Measurements from ENCODE around the gene LRCH4. TPM values are rescaled to one million over a fixed set of nuclear protein-coding genes. Genes with fewer than 3 reads are reported as not detected.

The LRCH4 gene
- polyA plus RNA-seq, 1 experiment = 20.0 TPM

Small RNA genes lying within 50 kb of the gene (small RNA-seq; reads per million reads assigned to genes)
- gene RN7SL416P (ENCODE audit: insufficient read length, low read depth, low replicate concordance) (not detected), gene SAP25 (ENCODE audit: insufficient read length, low read depth, low replicate concordance) (not detected)

Other genes starting within 250 kb of the LRCH4 start
- 10.6 and 25.4 TPM in 2 replicates for gene PILRB, start 228.0 kb downstream of the LRCH4 start, polyA plus RNA-seq (2011; rRNA removed)
- gene PILRA, start 212.6 kb downstream of the LRCH4 start, polyA plus RNA-seq (2011; rRNA removed) = 0.27 and 0.49 TPM in 2 replicates
- gene ZCWPW1, start 157.4 kb downstream of the LRCH4 start, polyA plus RNA-seq (2011; rRNA removed) = 2.2 and 2.8 TPM in 2 replicates
- 15.7 and 19.1 TPM in 2 replicates for gene MEPCE, start 156.3 kb downstream of the LRCH4 start, polyA plus RNA-seq (2011; rRNA removed)
- gene PPP1R35, start 149.6 kb downstream of the LRCH4 start, polyA plus RNA-seq (2011; rRNA removed) = 10.6 and 13.1 TPM in 2 replicates
- 0.21 and 0.32 TPM in 2 replicates for gene SPACDR, start 121.9 kb downstream of the LRCH4 start, polyA plus RNA-seq (2011; rRNA removed)
- 9.7 and 20.7 TPM in 2 replicates for gene TSC22D4, start 106.9 kb downstream of the LRCH4 start, polyA plus RNA-seq (2011; rRNA removed)
- gene NYAP1, start 102.2 kb downstream of the LRCH4 start, polyA plus RNA-seq (2011; rRNA removed) = 0.10 and 0.15 TPM in 2 replicates
- 6.3 and 10.9 TPM in 2 replicates for gene AGFG2, start 46.9 kb downstream of the LRCH4 start, polyA plus RNA-seq (2011; rRNA removed)
- gene SAP25, start 12.2 kb downstream of the LRCH4 start, polyA plus RNA-seq (2011; rRNA removed) = 0.20 and 0.34 TPM in 2 replicates
- gene FBXO24, start 199 bp upstream of the LRCH4 start, polyA plus RNA-seq (2011; rRNA removed) = 0.33 and 0.40 TPM in 2 replicates
- 173 and 433 TPM in 2 replicates for gene PCOLCE, start 16.2 kb upstream of the LRCH4 start, polyA plus RNA-seq (2011; rRNA removed)
- gene MOSPD3, start 26.4 kb upstream of the LRCH4 start, polyA plus RNA-seq (2011; rRNA removed) = 5.2 and 15.0 TPM in 2 replicates
- gene TFR2, start 55.4 kb upstream of the LRCH4 start, polyA plus RNA-seq (2011; rRNA removed) = 0.49 and 0.72 TPM in 2 replicates
- gene ACTL6B, start 70.3 kb upstream of the LRCH4 start, polyA plus RNA-seq (2011; rRNA removed) = not detected in 2 replicates
- 87.4 and 172 TPM in 2 replicates for gene GNB2, start 87.6 kb upstream of the LRCH4 start, polyA plus RNA-seq (2011; rRNA removed)
- gene GIGYF1, start 108.1 kb upstream of the LRCH4 start, polyA plus RNA-seq (2011; rRNA removed) = 5.7 and 7.6 TPM in 2 replicates
- gene POP7, start 120.0 kb upstream of the LRCH4 start, polyA plus RNA-seq (2011; rRNA removed) = 24.5 and 35.2 TPM in 2 replicates
- not detected in 2 replicates for gene EPO, start 134.3 kb upstream of the LRCH4 start, polyA plus RNA-seq (2011; rRNA removed)
- not detected in 2 replicates for gene ZAN, start 147.5 kb upstream of the LRCH4 start, polyA plus RNA-seq (2011; rRNA removed)
- gene EPHB4, start 241.4 kb upstream of the LRCH4 start, polyA plus RNA-seq (2011; rRNA removed) = 23.8 and 30.5 TPM in 2 replicates

Measured in BJ (cell line).